Stimulated activated CD8-positive, alpha-beta memory T cell treated with anti-CD3 and anti-CD28 coated beads, Interleukin-12 subunit alpha, Interleukin-12 subunit beta, amount 100 ng/mL, for 24 hours (primary cell): Measurements from ENCODE around the gene ZBTB20.

ENCODE experiments used
- DNase-seq: peaks from one replicate; pipeline ENCODE4 v3.0.0-alpha.2; 2020; ENCODE audit errors: extremely low read depth

ZBTB20 gene

GRCh38 chr3:114673481-114673880 lies 473.6 kb downstream of the ZBTB20 start:
- no peak for DNase-seq

DNA sequence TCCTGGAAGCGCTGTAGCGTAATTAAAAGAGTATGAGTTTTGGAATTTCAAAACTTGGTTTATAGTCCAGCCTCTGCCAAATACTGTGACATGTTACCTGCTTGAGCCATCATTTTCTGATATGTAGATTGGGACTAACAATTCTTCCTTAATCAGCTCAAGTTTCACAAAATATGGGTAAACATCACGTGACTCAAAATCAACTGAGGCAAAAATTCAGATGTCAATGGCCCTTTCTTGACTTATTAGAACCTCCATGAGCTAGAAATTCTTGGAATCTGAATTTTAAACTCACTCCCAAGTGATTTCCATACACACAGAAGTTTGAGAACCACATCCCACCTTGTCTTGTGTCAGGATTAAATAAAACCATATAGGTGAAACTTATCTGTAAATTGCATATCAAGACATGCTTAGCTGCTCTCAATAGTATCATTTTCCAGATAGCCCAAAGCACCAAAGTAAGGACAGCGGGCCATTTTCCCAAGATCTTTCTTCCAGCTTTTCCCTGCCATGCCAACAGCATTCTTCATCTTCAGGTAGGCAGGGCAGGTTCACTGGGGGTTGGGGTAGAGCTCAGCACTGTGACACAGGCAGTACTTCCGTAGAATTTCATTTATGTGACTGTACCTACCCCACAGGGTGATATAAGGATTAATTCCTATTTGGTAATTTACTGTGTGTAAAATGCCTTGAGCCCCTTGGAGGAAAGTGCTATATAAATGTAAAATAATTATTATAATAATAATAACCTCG lies 474.2 kb downstream of the ZBTB20 start:
- no peak for DNase-seq

DNA sequence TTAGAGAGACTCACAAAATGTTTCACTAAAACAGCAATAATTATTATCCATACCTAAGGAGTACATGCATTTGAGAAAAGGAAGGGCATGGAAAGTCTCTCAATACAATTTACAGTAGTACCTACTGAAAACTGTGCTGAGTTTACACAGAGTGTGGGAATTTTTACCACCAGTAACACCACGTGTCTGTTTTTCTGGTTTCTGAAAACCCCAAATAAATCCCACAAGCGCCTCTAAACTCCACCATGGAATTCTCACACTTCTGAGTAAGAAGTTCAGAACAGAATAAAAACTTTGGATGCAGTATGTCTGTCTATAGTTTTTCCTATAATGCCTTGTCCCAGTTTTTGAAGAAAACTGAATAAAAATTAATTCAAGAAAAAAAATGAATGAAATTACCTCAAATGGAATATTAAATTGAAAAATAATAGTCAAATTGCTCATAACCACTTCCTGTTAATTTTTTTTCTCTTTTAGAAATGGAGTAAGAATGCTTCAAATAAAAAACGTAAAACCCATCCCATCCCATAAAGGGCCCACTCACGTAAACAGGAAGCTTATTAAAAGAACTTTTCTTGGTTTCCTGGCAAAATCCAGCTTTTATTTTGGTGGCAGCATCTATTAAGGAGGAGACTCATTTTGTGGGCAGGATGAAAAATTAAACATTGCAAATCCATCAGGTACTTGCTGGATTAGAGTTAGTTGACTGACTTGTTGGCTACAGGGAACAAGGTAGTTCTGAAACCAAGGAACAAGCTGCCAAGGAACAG lies 475.2 kb downstream of the ZBTB20 start:
- DNase-seq = no peak

- DNase-seq = no peak
Observed at GRCh38 chr3:114669614-114670013, 477.5 kb downstream of the ZBTB20 start.

GRCh38 chr3:114668099-114668498 lies 479.0 kb downstream of the ZBTB20 start:
- DNase-seq = no peak

DNA sequence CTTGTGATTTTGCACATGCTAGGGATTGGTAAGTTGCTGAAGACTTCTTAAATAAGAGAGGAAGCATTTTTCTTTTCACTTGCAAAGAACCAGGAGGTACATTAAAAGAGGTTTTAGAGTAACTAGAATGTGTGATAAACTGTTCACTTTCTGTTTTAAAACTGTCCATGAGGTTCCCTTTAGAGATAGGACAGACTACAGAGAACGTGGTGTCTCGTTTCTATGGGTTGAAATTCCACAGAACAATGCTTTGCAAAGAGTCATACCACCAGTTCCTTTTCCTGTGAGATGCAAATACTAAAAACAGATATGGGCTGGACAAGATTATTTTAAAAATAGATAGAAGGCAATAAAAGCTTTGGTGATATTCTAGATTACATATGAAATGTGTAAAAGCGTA lies 480.5 kb downstream of the ZBTB20 start:
- no peak for DNase-seq

GRCh38 chr3:114664006-114664405 lies 483.1 kb downstream of the ZBTB20 start:
- no peak for DNase-seq

- no peak for DNase-seq
Observed at GRCh38 chr3:114660808-114661207, 486.3 kb downstream of the ZBTB20 start.

GRCh38 chr3:114660124-114660523 lies 487.0 kb downstream of the ZBTB20 start:
- DNase-seq = no peak

DNA sequence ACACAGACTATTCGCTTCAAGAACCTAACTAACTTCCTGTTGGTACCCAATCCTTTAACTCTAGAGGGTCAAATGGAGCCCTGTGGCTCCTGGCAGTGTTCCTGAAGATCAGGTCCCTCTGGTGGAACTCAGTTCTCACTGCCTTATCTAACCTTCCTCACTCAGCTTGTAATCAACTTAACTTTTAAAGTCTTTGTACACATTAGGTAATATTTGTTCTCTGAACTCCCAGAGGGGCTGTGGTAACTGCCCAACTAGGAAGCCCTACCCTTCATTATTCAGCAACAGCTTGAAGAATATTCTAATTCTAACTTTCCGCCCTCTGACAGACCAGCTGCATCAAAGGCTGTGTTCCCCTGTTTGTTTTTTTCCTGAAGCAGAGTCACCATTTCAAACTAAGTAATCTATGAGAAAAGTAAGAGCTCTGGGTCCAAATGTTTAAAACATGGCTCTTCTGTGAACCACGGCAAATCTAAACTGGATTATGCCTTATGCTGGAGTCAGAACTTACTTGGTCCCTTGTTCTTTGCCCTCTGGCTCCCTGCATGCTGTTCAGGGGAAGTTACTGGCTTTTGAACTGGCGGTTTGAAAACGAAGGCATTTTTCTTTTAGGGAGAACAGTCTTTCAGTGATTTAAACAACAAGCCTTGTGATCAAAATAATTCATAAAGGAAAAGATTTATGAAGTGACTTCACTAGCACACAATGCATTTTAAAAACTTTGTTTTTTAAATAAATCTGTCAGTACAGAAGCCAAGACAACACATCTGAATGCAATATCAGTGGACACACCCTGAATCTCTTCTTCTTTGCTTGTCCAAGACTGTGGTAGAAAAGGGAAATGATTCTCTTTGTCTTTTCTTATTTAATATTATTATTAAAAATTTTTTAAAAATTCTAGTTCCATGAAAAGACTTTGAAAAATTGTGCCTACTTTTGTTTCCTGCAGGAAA lies 487.7 kb downstream of the ZBTB20 start:
- no peak for DNase-seq

DNA sequence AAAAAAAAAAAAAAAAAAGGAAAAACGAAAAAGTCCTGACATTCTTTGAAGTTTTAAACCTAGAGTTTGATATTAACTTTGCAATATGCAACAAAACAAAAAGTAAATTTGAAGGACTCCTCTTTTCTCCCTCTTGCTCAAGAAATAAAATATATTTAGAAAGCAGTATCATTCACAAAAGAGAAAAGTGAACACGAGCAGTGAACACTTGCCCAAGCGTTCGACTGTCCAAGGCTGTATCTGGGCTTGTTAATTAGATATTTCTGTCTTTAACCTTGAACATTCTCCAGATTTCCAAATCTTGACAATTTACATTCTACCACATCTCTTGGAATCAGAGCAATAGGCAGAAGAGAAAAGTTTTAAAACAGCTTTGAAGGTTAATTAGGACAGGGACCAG lies 495.5 kb downstream of the ZBTB20 start:
- DNase-seq = no peak

DNA sequence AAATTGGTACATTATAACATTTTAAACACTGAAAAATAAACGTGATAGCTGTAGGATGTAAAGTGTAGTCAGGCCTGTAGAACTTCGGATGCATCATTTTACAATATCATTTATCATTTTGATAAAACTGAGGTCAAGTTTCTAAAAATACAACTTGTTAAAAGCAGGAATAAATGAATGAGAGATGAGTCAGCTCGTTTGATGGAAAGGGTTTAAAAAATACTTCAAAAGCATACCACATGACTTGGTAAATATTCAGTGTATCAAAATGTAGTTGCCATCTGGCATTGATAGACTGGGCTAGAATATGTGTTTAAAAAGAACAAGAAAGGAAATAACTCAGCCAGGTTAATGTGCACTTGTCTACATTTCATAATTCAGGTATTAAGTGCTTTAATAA lies 496.3 kb downstream of the ZBTB20 start:
- no peak for DNase-seq

GRCh38 chr3:114649331-114649730 lies 497.8 kb downstream of the ZBTB20 start:
- DNase-seq = no peak

DNA sequence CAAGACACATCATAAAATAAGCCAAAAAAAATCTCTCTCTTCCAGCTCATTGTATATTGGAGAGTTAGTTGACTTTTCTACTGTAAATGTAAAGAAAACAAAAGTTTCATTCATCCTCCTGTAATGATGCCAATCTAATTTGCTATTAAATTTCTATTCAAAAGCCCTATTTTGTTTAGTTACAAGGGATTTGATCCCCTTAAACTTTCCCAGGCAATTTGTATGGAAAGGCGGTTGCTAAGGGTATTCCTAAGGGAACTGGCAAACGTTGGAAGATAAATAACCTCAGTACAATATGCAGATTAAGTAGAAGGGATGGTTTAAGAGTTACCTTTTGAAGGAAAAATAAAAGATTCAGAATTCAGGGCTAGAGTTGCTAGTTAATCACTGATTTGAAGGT lies 500.6 kb downstream of the ZBTB20 start:
- DNase-seq = no peak

DNA sequence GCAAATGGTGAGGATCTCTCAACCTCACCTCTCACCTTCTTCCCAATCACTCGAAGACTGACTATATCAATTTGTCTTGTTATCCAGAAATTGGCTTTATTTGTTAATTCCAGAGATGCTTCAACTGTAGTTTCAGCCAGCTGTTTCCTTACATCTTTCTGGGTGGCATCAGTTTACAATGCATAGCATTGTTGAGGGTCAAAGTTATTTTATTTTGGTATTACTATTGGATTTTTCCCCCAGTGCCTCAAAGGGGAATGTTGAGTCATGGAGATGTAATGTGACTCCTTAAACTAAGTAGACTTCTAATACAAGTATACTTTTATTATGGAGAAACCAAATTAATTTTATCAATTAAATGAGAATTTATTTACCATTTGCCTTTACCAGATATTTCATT lies 501.7 kb downstream of the ZBTB20 start:
- no peak for DNase-seq

DNA sequence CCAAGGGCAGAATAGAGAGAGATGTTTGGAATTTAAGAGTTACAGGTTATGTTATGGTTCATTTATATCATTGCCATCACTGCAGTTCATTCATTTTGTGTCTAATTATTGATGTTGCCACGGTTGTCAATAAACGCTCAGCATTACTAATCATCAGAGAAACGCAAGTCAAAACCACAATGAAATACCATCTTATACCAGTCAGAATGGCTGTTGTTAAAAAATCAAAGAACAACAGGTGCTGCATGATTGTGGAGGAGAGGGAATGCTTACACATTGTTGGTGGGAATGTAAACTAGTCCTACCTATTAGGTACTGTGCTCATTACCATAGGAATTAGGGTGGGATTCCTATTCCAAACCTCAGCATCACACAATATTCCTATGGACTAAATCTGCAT lies 502.7 kb downstream of the ZBTB20 start:
- DNase-seq = no peak

DNA sequence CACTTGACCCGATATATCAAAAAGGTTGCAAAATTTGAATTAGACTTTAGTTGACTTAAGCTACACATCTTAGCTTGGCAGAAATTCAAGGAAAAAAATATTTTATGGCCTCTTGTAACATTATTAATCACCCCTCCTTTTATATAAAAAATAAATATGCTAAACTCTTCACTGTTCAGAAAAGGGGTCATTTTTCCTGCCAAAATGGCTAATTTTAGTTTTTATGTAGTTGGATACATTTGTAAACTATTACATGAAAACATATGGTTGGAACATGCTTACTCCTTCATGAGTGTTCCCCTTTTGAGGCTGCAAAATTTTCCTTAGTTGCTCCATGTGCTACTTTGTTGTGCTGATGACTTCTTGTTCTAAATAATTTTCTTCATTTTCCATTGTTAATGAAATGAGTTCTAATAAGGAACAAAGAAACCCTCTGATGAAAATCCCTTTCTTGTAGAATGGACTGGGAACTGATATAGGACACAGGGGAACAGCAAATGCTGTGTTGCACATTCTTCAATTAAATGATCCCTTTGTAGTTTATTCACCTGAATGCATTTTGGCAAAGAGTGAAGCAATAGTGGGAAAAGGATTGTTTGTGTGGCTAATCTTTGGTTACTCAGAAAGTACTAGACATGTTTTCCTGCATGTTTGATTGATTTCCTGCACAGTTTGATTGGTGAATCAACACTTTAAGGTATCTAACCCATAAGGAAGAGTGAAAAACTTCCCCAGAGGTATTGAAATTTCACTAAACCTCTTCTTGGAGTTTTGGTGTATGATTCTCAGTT lies 503.9 kb downstream of the ZBTB20 start:
- no peak for DNase-seq

GRCh38 chr3:114640126-114640525 lies 507.0 kb downstream of the ZBTB20 start:
- DNase-seq = no peak

- no peak for DNase-seq
Observed at GRCh38 chr3:114639171-114639570, 507.9 kb downstream of the ZBTB20 start.

GRCh38 chr3:114635878-114636277 lies 511.2 kb downstream of the ZBTB20 start:
- DNase-seq = no peak

DNA sequence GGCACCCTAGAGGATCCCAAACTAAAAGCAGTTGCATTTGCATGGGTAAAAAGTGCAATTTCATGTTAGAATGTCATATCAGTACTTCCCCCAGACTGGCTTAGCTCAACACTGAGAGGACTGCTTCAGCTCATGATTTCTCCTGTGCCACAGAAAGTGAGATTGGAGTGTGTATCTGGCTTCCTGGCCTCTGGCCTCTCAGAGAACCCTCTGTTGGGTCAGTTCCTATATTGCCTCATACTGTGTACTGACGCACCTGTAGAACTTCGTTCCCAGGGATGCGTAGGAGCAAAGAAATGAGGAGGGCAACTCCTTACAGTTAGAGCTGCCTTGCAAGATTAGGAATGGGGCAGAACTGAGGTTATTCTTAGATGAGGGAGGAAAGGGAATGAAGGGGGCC lies 512.5 kb downstream of the ZBTB20 start:
- DNase-seq = no peak
